GM18870 (cell line): ENCODE data around the gene MDK.

Experiments
- ATAC-seq: cut with Tn5 transposase; IDR thresholded peaks from one replicate; pipeline ENCODE4 v1.9.1; 2021; ENCODE audit warnings: moderate library complexity; ENCODE audit not compliant: unreplicated experiment

MDK gene

GRCh38 chr11:46393231-46393616 lies 11.8 kb downstream of the MDK start:
- ATAC-seq = no peak

- no peak for ATAC-seq
Observed at GRCh38 chr11:46393759-46394158, 12.3 kb downstream of the MDK start.

- ATAC-seq = no peak
Observed at GRCh38 chr11:46397526-46397925, 16.1 kb downstream of the MDK start.

- ATAC-seq = no peak
Observed at GRCh38 chr11:46402957-46403902, 21.8 kb downstream of the MDK start.

GRCh38 chr11:46404476-46405017 lies 23.1 kb downstream of the MDK start:
- ATAC-seq = no peak

- ATAC-seq = no peak
Observed at GRCh38 chr11:46407635-46408034, 26.2 kb downstream of the MDK start.

- ATAC-seq = no peak
Observed at GRCh38 chr11:46408407-46408986, 27.0 kb downstream of the MDK start.

- ATAC-seq = no peak
Observed at GRCh38 chr11:46410021-46410420, 28.6 kb downstream of the MDK start.

- ATAC-seq = no peak
Observed at GRCh38 chr11:46413760-46414465, 32.4 kb downstream of the MDK start.

- no peak for ATAC-seq
Observed at GRCh38 chr11:46414466-46414796, 33.0 kb downstream of the MDK start.

GRCh38 chr11:46414879-46415278 lies 33.4 kb downstream of the MDK start:
- no peak for ATAC-seq

GRCh38 chr11:46417711-46418110 lies 36.2 kb downstream of the MDK start:
- no peak for ATAC-seq

- no peak for ATAC-seq
Observed at GRCh38 chr11:46418751-46419150, 37.3 kb downstream of the MDK start.

- no peak for ATAC-seq
Observed at GRCh38 chr11:46420513-46420912, 39.0 kb downstream of the MDK start.

- ATAC-seq = no peak
Observed at GRCh38 chr11:46421257-46421880, 39.9 kb downstream of the MDK start.

- no peak for ATAC-seq
Observed at GRCh38 chr11:46422588-46422987, 41.1 kb downstream of the MDK start.

- no peak for ATAC-seq
Observed at GRCh38 chr11:46426233-46426991, 44.9 kb downstream of the MDK start.

- no peak for ATAC-seq
Observed at GRCh38 chr11:46427364-46427763, 45.9 kb downstream of the MDK start.

GRCh38 chr11:46429717-46430116 lies 48.2 kb downstream of the MDK start:
- no peak for ATAC-seq

GRCh38 chr11:46431211-46431610 lies 49.7 kb downstream of the MDK start:
- no peak for ATAC-seq
